ENCODE measurements around the gene USP17L17.
"Not testable (repeated sequence)": the region's sequence is repeated elsewhere in the genome, so short reads cannot be mapped to it uniquely, and the experiment has no call there.

USP17L17 gene, protein sequence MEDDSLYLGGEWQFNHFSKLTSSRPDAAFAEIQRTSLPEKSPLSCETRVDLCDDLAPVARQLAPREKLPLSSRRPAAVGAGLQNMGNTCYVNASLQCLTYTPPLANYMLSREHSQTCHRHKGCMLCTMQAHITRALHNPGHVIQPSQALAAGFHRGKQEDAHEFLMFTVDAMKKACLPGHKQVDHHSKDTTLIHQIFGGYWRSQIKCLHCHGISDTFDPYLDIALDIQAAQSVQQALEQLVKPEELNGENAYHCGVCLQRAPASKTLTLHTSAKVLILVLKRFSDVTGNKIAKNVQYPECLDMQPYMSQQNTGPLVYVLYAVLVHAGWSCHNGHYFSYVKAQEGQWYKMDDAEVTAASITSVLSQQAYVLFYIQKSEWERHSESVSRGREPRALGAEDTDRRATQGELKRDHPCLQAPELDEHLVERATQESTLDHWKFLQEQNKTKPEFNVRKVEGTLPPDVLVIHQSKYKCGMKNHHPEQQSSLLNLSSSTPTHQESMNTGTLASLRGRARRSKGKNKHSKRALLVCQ

DNA sequence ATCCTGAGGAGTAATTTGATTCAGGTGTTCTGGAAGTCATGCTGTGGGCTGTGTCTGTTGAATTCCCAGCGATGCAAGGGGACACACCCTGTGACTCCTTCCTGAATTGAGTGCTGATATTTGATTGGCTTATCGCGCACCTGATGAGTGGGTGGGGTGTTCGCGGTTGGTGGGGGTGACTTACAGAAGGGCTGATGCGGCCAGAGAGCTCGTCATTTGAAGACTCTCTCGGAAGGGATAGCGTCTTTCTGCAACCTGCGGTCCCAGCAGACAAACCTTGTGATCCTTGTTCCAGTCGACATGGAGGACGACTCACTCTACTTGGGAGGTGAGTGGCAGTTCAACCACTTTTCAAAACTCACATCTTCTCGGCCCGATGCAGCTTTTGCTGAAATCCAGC lies at the start of gene USP17L17:
Gene USP17L17 (plus strand): TSS at position 301 of the 400 bp plus-strand sequence. CDS start 0 bp downstream, at position 301.
- not testable (repeated sequence) for DNase-seq (ENCODE audit: low spot score)

DNA sequence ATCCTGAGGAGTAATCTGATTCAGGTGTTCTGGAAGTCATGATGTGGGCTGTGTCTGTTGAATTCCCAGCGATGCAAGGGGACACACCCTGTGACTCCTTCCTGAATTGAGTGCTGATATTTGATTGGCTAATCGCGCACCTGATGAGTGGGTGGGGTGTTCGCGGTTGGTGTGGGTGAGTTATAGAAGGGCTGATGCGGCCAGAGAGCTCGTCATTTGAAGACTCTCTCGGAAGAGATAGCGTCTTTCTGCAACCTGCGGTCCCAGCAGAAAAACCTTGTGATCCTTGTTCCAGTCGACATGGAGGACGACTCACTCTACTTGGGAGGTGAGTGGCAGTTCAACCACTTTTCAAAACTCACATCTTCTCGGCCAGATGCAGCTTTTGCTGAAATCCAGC lies 33.3 kb upstream of the USP17L17 start, which contains the start of gene USP17L10:
Gene USP17L10 (plus strand): TSS at position 301 of the 400 bp plus-strand sequence. CDS start 0 bp downstream, at position 301.
- not testable (repeated sequence) for DNase-seq (ENCODE audit: low spot score)

DNA sequence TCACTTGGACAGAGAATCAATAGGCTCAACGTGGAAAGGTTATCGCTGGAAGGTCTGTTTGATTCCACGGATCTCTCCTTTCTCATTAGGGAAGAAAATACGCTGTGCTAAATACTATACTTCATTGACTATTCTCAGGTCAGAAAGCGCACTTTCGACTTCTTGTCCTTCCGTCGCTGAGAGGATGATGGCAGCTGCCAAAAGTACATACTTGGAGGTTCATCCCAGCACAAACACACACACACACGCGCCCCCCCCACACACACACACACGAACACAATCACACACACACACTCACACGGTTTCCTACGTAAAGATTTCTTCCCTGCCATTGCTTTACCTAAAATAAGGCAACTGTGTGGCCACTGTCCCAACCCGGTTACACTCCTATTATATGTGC lies 29.0 kb upstream of the USP17L17 start:
- DNase-seq (ENCODE audit: low spot score) = not testable (repeated sequence)

DNA sequence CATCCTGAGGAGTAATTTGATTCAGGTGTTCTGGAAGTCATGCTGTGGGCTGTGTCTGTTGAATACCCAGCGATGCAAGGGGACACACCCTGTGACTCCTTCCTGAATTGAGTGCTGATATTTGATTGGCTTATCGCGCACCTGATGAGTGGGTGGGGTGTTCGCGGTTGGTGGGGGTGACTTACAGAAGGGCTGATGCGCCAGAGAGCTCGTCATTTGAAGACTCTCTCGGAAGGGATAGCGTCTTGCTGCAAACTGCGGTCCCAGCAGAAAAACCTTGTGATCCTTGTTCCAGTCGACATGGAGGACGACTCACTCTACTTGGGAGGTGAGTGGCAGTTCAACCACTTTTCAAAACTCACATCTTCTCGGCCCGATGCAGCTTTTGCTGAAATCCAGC lies 28.6 kb upstream of the USP17L17 start, which contains the start of gene USP17L11:
Gene USP17L11 (plus strand): TSS at position 301 of the 400 bp plus-strand sequence. CDS start 0 bp downstream, at position 301.
- DNase-seq (ENCODE audit: low spot score) = not testable (repeated sequence)

DNA sequence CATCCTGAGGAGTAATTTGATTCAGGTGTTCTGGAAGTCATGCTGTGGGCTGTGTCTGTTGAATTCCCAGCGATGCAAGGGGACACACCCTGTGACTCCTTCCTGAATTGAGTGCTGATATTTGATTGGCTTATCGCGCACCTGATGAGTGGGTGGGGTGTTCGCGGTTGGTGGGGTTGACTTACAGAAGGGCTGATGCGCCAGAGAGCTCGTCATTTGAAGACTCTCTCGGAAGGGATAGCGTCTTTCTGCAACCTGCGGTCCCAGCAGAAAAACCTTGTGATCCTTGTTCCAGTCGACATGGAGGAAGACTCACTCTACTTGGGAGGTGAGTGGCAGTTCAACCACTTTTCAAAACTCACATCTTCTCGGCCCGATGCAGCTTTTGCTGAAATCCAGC lies 23.8 kb upstream of the USP17L17 start, which contains the start of gene USP17L12:
Gene USP17L12 (plus strand): TSS at position 301 of the 400 bp plus-strand sequence. CDS start 0 bp downstream, at position 301.
- DNase-seq (ENCODE audit: low spot score) = not testable (repeated sequence)

DNA sequence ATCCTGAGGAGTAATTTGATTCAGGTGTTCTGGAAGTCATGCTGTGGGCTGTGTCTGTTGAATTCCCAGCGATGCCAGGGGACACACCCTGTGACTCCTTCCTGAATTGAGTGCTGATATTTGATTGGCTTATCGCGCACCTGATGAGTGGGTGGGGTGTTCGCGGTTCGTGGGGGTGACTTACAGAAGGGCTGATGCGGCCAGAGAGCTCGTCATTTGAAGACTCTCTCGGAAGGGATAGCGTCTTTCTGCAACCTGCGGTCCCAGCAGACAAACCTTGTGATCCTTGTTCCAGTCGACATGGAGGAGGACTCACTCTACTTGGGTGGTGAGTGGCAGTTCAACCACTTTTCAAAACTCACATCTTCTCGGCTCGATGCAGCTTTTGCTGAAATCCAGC lies 19.1 kb upstream of the USP17L17 start, which contains the start of gene USP17L13:
Gene USP17L13 (plus strand): TSS at position 301 of the 400 bp plus-strand sequence. CDS start 0 bp downstream, at position 301.
- not testable (repeated sequence) for DNase-seq (ENCODE audit: low spot score)

DNA sequence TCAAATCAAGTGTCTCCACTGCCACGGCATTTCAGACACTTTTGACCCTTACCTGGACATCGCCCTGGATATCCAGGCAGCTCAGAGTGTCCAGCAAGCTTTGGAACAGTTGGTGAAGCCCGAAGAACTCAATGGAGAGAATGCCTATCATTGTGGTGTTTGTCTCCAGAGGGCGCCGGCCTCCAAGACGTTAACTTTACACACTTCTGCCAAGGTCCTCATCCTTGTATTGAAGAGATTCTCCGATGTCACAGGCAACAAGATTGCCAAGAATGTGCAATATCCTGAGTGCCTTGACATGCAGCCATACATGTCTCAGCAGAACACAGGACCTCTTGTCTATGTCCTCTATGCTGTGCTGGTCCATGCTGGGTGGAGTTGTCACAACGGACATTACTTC lies 13.4 kb upstream of the USP17L17 start:
- DNase-seq (ENCODE audit: low spot score) = not testable (repeated sequence)

DNA sequence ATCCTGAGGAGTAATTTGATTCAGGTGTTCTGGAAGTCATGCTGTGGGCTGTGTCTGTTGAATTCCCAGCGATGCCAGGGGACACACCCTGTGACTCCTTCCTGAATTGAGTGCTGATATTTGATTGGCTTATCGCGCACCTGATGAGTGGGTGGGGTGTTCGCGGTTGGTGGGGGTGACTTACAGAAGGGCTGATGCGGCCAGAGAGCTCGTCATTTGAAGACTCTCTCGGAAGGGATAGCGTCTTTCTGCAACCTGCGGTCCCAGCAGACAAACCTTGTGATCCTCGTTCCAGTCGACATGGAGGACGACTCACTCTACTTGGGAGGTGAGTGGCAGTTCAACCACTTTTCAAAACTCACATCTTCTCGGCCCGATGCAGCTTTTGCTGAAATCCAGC lies 9.6 kb upstream of the USP17L17 start, which contains the start of gene USP17L15:
Gene USP17L15 (plus strand): TSS at position 301 of the 400 bp plus-strand sequence. CDS start 0 bp downstream, at position 301.
- DNase-seq (ENCODE audit: low spot score) = not testable (repeated sequence)

DNA sequence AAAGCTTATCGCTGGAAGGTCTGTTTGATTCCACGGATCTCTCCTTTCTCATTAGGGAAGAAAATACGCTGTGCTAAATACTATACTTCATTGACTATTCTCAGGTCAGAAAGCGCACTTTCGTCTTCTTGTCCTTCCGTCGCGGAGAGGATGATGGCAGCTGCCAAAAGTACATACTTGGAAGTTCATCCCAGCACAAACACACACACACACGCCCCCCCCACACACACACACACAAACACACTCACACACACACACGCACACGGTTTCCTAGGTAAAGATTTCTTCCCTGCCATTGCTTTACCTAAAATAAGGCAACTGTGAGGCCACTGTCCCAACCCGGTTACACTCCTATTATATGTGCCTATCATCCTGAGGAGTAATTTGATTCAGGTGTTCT lies 5.2 kb upstream of the USP17L17 start:
- not testable (repeated sequence) for DNase-seq (ENCODE audit: low spot score)

DNA sequence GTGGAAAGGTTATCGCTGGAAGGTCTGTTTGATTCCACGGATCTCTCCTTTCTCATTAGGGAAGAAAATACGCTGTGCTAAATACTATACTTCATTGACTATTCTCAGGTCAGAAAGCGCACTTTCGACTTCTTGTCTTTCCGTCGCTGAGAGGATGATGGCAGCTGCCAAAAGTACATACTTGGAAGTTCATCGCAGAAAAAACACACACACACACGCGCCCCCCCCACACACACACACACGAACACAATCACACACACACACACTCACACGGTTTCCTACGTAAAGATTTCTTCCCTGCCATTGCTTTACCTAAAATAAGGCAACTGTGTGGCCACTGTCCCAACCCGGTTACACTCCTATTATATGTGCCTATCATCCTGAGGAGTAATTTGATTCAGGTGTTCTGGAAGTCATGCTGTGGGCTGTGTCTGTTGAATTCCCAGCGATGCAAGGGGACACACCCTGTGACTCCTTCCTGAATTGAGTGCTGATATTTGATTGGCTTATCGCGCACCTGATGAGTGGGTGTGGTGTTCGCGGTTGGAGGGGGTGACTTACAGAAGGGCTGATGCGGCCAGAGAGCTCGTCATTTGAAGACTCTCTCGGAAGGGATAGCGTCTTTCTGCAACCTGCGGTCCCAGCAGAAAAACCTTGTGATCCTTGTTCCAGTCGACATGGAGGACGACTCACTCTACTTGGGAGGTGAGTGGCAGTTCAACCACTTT lies 4.4 kb downstream of the USP17L17 start, which contains the start of gene USP17L18:
Gene USP17L18 (plus strand): TSS at position 678 of the 728 bp plus-strand sequence. CDS start 0 bp downstream, at position 678.
- DNase-seq (ENCODE audit: low spot score) = not testable (repeated sequence)

DNA sequence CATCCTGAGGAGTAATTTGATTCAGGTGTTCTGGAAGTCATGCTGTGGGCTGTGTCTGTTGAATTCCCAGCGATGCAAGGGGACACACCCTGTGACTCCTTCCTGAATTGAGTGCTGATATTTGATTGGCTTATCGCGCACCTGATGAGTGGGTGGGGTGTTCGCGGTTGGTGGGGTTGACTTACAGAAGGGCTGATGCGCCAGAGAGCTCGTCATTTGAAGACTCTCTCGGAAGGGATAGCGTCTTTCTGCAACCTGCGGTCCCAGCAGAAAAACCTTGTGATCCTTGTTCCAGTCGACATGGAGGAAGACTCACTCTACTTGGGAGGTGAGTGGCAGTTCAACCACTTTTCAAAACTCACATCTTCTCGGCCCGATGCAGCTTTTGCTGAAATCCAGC lies 9.4 kb downstream of the USP17L17 start, which contains the start of gene USP17L19:
Gene USP17L19 (plus strand): TSS at position 301 of the 400 bp plus-strand sequence. CDS start 0 bp downstream, at position 301.
- DNase-seq (ENCODE audit: low spot score) = not testable (repeated sequence)

DNA sequence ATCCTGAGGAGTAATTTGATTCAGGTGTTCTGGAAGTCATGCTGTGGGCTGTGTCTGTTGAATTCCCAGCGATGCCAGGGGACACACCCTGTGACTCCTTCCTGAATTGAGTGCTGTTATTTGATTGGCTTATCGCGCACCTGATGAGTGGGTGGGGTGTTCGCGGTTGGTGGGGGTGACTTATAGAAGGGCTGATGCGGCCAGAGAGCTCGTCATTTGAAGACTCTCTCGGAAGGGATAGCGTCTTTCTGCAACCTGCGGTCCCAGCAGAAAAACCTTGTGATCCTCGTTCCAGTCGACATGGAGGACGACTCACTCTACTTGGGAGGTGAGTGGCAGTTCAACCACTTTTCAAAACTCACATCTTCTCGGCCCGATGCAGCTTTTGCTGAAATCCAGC lies 14.1 kb downstream of the USP17L17 start, which contains the start of gene USP17L20:
Gene USP17L20 (plus strand): TSS at position 301 of the 400 bp plus-strand sequence. CDS start 0 bp downstream, at position 301.
- not testable (repeated sequence) for DNase-seq (ENCODE audit: low spot score)

DNA sequence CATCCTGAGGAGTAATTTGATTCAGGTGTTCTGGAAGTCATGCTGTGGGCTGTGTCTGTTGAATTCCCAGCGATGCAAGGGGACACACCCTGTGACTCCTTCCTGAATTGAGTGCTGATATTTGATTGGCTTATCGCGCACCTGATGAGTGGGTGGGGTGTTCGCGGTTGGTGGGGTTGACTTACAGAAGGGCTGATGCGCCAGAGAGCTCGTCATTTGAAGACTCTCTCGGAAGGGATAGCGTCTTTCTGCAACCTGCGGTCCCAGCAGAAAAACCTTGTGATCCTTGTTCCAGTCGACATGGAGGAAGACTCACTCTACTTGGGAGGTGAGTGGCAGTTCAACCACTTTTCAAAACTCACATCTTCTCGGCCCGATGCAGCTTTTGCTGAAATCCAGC lies 18.9 kb downstream of the USP17L17 start, which contains the start of gene USP17L21:
Gene USP17L21 (plus strand): TSS at position 301 of the 400 bp plus-strand sequence. CDS start 0 bp downstream, at position 301.
- DNase-seq (ENCODE audit: low spot score) = not testable (repeated sequence)

DNA sequence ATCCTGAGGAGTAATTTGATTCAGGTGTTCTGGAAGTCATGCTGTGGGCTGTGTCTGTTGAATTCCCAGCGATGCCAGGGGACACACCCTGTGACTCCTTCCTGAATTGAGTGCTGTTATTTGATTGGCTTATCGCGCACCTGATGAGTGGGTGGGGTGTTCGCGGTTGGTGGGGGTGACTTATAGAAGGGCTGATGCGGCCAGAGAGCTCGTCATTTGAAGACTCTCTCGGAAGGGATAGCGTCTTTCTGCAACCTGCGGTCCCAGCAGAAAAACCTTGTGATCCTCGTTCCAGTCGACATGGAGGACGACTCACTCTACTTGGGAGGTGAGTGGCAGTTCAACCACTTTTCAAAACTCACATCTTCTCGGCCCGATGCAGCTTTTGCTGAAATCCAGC lies 23.6 kb downstream of the USP17L17 start, which contains the start of gene USP17L22:
Gene USP17L22 (plus strand): TSS at position 301 of the 400 bp plus-strand sequence. CDS start 0 bp downstream, at position 301.
- not testable (repeated sequence) for DNase-seq (ENCODE audit: low spot score)

DNA sequence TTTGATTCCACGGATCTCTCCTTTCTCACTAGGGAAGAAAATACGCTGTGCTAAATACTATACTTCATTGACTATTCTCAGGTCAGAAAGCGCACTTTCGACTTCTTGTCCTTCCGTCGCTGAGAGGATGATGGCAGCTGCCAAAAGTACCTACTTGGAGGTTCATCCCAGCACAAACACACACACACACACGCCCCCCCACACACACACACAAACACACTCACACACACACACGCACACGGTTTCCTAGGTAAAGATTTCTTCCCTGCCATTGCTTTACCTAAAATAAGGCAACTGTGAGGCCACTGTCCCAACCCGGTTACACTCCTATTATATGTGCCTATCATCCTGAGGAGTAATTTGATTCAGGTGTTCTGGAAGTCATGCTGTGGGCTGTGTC lies 28.0 kb downstream of the USP17L17 start:
- not testable (repeated sequence) for DNase-seq (ENCODE audit: low spot score)

All from kidney capillary endothelial cell (primary cell).